GM18505 (cell line): Measurements from ENCODE around the gene GPR155.

Experiments used
- ATAC-seq: cut with Tn5 transposase; IDR thresholded peaks from one replicate; pipeline ENCODE4 v1.9.1; 2021; ENCODE audit not compliant: unreplicated experiment
- POLR2A ChIP-seq: IDR thresholded peaks from 4 replicates; pipeline ENCODE4 v1.6.1; 2011; ENCODE audit warnings: borderline replicate concordance; ENCODE audit not compliant: insufficient read depth, insufficient read length; ENCODE audit errors: extremely low read depth

GPR155 gene

DNA sequence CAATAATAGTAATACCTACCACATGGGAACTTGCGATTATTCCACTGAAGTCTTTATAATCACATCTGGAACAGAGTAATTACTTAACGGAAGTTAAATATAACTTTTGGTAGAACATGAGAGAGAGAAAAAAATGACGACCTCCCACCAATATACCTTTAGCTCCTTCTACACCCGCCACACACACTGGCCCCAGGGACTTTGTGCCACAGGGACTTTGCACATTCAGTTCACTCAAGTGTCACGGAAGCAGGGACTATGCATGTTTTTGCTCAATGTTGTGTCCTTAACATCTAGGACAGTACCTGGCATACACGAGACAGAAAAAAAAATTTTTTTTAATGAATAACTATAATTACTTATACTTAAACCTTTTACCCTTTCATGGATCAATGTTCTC, 4.0 kb downstream of the GPR155 start:
- ATAC-seq = no peak

GRCh38 chr2:174477759-174478158, 9.1 kb downstream of the GPR155 start:
- no peak for ATAC-seq
- TF ChIP-seq POLR2A = no peak

More for the DNA sequence above, 4.0 kb downstream of the GPR155 start:
- no peak for TF ChIP-seq POLR2A

GRCh38 chr2:174473796-174474195, 13.0 kb downstream of the GPR155 start:
- ATAC-seq = no peak

DNA sequence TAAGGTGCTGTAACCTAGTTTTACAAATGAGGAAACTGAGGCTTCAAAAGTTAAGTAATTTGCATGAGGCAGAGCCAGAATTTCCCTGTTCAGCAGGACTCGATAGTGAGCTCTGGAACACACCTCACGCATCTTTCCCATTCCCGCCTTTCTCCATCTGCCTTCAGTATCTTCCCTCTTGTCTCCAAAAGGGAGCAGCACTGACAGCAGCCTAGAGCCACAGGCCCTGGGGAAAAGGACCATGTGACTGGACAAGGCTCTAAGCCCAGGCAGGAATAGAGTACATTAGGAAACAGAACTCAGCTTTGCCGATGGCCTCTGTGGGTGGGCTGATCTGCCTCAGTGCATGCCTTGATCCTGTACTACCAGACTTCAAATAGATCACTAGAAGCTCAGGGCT, 21.5 kb downstream of the GPR155 start:
- no peak for TF ChIP-seq POLR2A
- ATAC-seq = no peak

More at GRCh38 chr2:174473796-174474195, 13.0 kb downstream of the GPR155 start:
- TF ChIP-seq POLR2A = no peak

- no peak for ATAC-seq
- no peak for TF ChIP-seq POLR2A
Measured at GRCh38 chr2:174461221-174461620, 25.6 kb downstream of the GPR155 start.

DNA sequence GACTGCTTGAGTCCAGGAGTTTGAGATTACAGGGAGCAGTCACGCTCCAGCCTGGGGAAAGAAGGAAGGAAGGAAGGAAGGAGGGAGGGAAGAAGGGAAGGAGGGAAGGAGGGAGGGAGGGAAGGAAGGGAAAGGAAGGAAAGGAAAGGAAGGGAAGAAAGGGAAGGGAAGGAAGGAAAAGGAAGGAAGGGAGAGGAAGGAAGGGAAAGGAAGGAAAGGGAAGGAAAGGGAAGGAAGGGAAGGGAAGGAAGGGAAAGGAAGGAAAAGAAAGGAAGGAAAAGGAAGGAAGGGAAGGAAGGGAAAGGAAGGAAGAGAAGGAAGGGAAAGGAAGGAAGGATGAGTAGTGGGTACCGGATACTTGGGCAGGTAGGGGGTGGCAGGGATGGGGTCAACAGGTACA, 32.3 kb downstream of the GPR155 start:
- no peak for TF ChIP-seq POLR2A
- ATAC-seq = no peak

GRCh38 chr2:174450021-174450816, 36.6 kb downstream of the GPR155 start:
- no peak for TF ChIP-seq POLR2A
- ATAC-seq = no peak

GRCh38 chr2:174449033-174449432, 37.8 kb downstream of the GPR155 start:
- no peak for ATAC-seq
- no peak for TF ChIP-seq POLR2A

GRCh38 chr2:174446531-174446930, 40.3 kb downstream of the GPR155 start:
- TF ChIP-seq POLR2A = no peak
- ATAC-seq = no peak

DNA sequence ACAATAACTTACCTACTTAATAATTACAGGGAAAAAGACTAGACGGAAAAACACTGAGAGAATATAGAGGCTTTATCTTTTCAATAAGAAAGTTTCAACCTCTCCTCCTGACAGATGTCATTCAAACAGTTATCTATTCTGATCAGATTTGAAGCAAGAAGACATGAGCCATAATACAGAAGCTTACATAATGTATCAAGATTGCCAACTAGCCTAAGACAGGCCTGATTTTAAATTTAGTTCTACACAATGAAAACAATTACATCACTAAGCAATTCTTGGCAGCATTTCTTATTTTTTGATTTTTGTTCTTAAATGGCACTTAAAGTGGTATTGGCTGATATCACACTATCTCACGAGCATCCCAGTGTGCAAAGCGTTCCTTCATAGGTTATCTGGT, 41.6 kb downstream of the GPR155 start:
- TF ChIP-seq POLR2A = no peak
- ATAC-seq = no peak

- ATAC-seq = no peak
- no peak for TF ChIP-seq POLR2A
Measured at GRCh38 chr2:174444761-174445160, 42.1 kb downstream of the GPR155 start.

DNA sequence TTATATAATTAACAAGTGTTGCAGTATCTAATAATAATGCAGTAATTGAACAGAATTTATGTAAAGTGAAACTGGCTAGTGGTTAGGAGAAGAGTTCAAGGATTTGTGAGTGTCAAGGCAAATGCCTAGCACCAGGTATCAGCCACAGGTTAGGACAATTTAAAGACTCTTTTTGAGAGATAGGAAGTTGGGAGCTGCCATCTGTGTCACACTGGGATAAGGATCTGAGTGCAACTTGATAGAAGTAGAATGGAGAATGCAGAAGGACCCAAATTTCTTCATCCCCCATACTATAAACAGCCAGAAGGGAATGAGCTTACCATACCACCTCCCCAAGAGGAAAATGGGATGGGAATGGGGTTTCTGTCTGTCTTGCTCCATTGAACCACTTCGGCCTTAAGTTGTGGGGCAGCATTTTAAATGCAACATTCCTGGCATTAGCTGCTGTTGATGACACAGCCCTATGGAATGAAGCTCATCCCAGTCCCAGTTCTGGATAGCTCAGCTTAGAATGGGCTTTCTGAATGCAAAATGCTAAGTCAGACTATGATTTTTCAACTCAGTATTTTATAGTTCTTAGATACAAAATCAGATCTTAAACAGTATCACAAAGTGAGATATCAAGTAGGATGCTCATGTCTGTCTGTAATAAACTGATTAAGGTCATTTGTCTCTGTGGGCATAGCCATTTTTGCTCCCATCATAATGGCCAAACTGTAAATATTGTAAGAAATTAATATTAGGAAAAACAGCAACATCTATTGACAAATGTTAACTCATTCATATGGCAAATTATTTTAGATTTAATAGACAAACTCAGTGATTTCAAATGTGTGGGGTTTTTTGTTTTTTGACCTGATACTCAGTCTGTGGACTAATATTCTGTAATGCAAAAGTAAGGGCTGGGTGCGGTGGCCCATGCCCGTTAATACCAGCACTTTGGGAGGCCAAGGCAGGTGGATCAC, 44.0 kb downstream of the GPR155 start:
- TF ChIP-seq POLR2A = no peak
- ATAC-seq = no peak

- no peak for ATAC-seq
- no peak for TF ChIP-seq POLR2A
Measured at GRCh38 chr2:174439950-174440349, 46.9 kb downstream of the GPR155 start.

GRCh38 chr2:174439323-174439722, 47.5 kb downstream of the GPR155 start:
- ATAC-seq = no peak
- TF ChIP-seq POLR2A = no peak

DNA sequence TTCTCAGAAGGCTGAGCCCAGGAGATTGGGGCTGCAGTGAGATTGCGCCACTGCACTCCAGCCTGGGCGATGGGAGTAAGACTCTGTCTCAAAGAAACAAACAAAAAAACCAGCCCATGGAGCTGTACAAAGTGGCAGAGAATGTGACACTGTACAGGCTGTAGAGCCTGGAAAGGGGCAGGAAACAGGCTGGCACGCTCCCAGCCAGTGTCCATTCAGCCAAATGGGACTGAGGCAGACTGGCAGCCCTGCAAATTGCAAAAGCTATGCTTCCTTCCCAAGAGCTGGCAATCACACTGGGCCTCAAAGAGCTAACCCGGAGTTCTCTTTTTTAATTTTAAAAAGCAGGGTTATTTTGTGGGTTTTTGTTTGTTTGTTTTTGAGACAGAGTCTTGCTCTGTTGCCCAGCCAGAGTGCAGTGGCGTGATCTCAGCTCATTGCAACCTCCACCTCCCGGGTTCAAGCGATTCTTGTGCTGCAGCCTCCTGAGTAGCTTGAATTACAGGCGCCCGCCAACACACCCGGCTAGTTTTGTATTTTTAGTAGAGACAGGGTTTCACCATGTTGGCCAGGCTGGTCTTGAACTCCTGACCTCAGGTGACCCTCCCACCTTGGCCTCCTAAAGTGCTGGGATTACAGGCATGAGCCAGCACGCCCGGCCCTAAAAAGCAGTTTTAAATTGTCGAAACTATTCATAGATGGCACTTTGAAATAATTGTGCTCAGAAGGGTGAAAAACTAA, 48.5 kb downstream of the GPR155 start:
- ATAC-seq = no peak
- no peak for TF ChIP-seq POLR2A
